ENCODE measurements around the gene ETFBKMT. TPM values are rescaled to one million over a fixed set of nuclear protein-coding genes. Genes with fewer than 3 reads are reported as not detected.

Gene ETFBKMT
- total and polyA plus RNA-seq, 2 of the 13 experiments (the other 11 are each of a cell fraction or from before 2014, with no cell fraction given), result 0.62 to 0.93 TPM

DNA sequence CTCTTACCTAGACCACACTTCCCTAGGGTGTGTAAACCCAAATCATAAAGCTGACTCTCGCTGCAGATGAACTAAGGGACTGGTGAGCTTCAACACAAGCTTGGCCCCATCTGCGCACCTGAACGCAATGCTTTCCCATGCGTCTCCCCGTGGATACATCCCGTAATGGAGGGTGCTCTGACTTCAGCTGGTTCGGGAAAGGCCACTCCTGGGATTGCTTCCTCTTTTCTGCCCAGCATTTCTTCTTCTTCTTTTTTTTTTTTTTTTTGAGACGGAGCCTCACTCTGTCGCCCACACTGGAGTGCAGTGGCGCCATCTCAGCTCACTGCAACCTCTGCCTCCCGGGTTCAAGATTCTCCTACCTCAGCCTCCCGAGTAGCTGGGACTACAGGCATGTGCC is 27.7 kb upstream of the ETFBKMT start:
- Histone ChIP-seq H3K4me3 (replicated peaks in 1 of 3; ENCODE audit: insufficient read depth in 1 of 3, low read depth in 2 of 3, low read length in 3 of 3) (no peak overlapping the region), H3K27me3 (ENCODE audit: control insufficient read depth in 1 of 2, insufficient read depth in 2 of 2, low read length in 2 of 2) (no peaks in the 10 kb centered on the region; a peak in 1 of 5 replicates), H3K4me2 (ENCODE audit: low read depth, low read length) (no peak overlapping the region), H3K27ac (ENCODE audit: extremely low read length, insufficient read depth, low read length) (no peak overlapping the region), H3K36me3 (replicated peaks in 1 of 2; ENCODE audit: control insufficient read depth in 1 of 2, insufficient read depth in 2 of 2, low read length in 2 of 2) (no peaks in the 10 kb centered on the region), H3K9me3 (ENCODE audit: low read length) (no peaks in the 10 kb centered on the region), H2AFZ (ENCODE audit: low read length) (no peak overlapping the region), H3K9ac (ENCODE audit: insufficient read depth, low read depth, low read length) (no peak overlapping the region), H3K79me2 (ENCODE audit: insufficient read depth, low read length) (no peaks in the 10 kb centered on the region), H4K20me1 (ENCODE audit: insufficient read depth, low read length) (no peaks in the 10 kb centered on the region), H3K4me1 (ENCODE audit: insufficient read depth, low read length) (peaks cover 13% of the 10 kb centered on the region)
- DNase-seq (ENCODE audit: low spot score) (no peak), FAIRE-seq (no peak), ATAC-seq (no peak)
- TF ChIP-seq ETV5 (CRISPR knock-in tag; IDR thresholded peaks at IDR 0.05; ENCODE audit: borderline replicate concordance), result no peak
- no peak for TF ChIP-seq SRY (CRISPR knock-in tag; IDR thresholded peaks at IDR 0.05)
- TF ChIP-seq ARID4A (CRISPR knock-in tag; IDR thresholded peaks at IDR 0.05; ENCODE audit: borderline replicate concordance), result no peak
- WGBS (ENCODE audit: low lambda C conversion rate), result 77% methylated on average over 12 of the region's 12 CpGs
- POLR2A ChIA-PET, result no interaction called here
- CTCF ChIA-PET (ENCODE audit: low intra/inter-chr PET ratio, low total read pairs), result no interaction called here
- intact Hi-C loops (cut with micrococcal nuclease; ENCODE audit: unreplicated experiment) (loop anchor here (10.0 kb wide), 1 partner anchor 377 kb away; no protein-coding TSS in a partner anchor), in situ Hi-C loops (cut with HindIII; ENCODE audit: extremely low pct_ligation_motif_present, low pct_unique_long_range_greater_than_20kb) (loop anchor here (10.0 kb wide), 1 partner anchor 377 kb away; no protein-coding TSS in a partner anchor)
- no TSS peak for BruUV-seq (replicated peaks)

DNA sequence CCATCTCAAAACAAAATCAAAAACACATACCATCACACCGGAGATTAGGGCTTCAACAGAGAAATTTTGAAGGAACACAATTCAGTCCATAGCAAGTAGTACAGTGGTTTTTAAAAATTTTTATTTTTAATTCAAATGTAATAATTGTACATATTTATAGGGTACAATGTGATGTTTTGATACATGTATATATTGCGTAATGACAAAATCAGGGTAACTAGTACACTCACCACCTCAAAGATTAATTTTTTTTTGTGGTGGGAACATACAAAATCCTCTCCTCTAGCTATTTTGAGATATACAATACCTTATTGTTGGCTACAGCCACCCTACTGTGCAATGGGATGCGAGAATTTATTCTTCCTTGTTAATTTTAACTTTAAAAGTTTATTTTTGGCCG is 26.0 kb upstream of the ETFBKMT start:
- ATAC-seq, result no peak
- intact Hi-C loops (cut with micrococcal nuclease; ENCODE audit: unreplicated experiment), result loop anchor here (10.0 kb wide), 1 partner anchor 379 kb away; no protein-coding TSS in a partner anchor
- CTCF ChIA-PET (ENCODE audit: low intra/inter-chr PET ratio, low total read pairs), result no interaction called here

More for the DNA sequence above, 26.0 kb upstream of the ETFBKMT start:
- no peak overlapping the region for H2AFZ ChIP-seq (ENCODE audit: low read length)
- POLR2A ChIA-PET, result no interaction called here
- 71% methylated on average over 4 of the region's 4 CpGs for WGBS (ENCODE audit: low lambda C conversion rate)
- H3K4me2 ChIP-seq (ENCODE audit: low read depth, low read length), result no peak overlapping the region
- TF ChIP-seq ZNF460 (CRISPR knock-in tag; IDR thresholded peaks at IDR 0.05; ENCODE audit: borderline replicate concordance) (no peak), REL (CRISPR knock-in tag; conservative IDR thresholded peaks at IDR 0.05) (no peak), CEBPB (IDR thresholded peaks at IDR 0.05; ENCODE audit: borderline replicate concordance, low read depth, low read length) (peak; percentile 71; the same call in 1 of the 2 replicates), NFE2 (CRISPR knock-in tag; IDR thresholded peaks at IDR 0.05) (no peak)
- H4K20me1 ChIP-seq (ENCODE audit: insufficient read depth, low read length), result no peaks in the 10 kb centered on the region
- H3K36me3 ChIP-seq (replicated peaks in 1 of 2; ENCODE audit: control insufficient read depth in 1 of 2, insufficient read depth in 2 of 2, low read length in 2 of 2), result no peaks in the 10 kb centered on the region
- in situ Hi-C loops (cut with HindIII; ENCODE audit: extremely low pct_ligation_motif_present, low pct_unique_long_range_greater_than_20kb), result loop anchor here (10.0 kb wide), 1 partner anchor 379 kb away; no protein-coding TSS in a partner anchor
- H3K79me2 ChIP-seq (ENCODE audit: insufficient read depth, low read length), result no peaks in the 10 kb centered on the region
- FAIRE-seq (no peak), DNase-seq (ENCODE audit: low spot score) (no peak)
- BruUV-seq (replicated peaks), result no TSS peak
- H3K9me3 ChIP-seq (ENCODE audit: low read length), result no peaks in the 10 kb centered on the region
- H3K4me3 ChIP-seq (replicated peaks in 1 of 3; ENCODE audit: insufficient read depth in 1 of 3, low read depth in 2 of 3, low read length in 3 of 3), result no peak overlapping the region
- H3K27ac ChIP-seq (ENCODE audit: extremely low read length, insufficient read depth, low read length), result no peak overlapping the region
- no peaks in the 10 kb centered on the region for H3K27me3 ChIP-seq (ENCODE audit: control insufficient read depth in 1 of 2, insufficient read depth in 2 of 2, low read length in 2 of 2)
- H3K4me1 ChIP-seq (ENCODE audit: insufficient read depth, low read length), result peaks cover 13% of the 10 kb centered on the region
- H3K9ac ChIP-seq (ENCODE audit: insufficient read depth, low read depth, low read length), result no peak overlapping the region
